Activated naive CD8-positive, alpha-beta T cell treated with anti-CD3 and anti-CD28 coated beads for 36 hours (primary cell): ENCODE measurements around the gene PGA4. TPM values are rescaled to one million over a fixed set of nuclear protein-coding genes. Genes with fewer than 3 reads are reported as not detected.
"Not testable (repeated sequence)": the region's sequence is repeated elsewhere in the genome, so short reads cannot be mapped to it uniquely, and the experiment has no call there.

Experiments used
- DNase-seq: peaks from one replicate; pipeline ENCODE4 v3.0.0; 2021
- H3K27ac Mint-ChIP-seq: one replicate; pipeline ENCODE4 v1.8.0; 2022; ENCODE audit warnings: mild to moderate bottlenecking, moderate library complexity, mixed read lengths
- H3K27me3 Mint-ChIP-seq: one replicate; pipeline ENCODE4 v1.8.0; 2022; ENCODE audit warnings: mild to moderate bottlenecking, mixed read lengths
- H3K36me3 Mint-ChIP-seq: one replicate; pipeline ENCODE4 v1.8.0; 2021; ENCODE audit warnings: mild to moderate bottlenecking, mixed read lengths
- H3K4me1 Mint-ChIP-seq: one replicate; pipeline ENCODE4 v1.8.0; 2021; ENCODE audit warnings: mixed read lengths
- H3K4me3 Mint-ChIP-seq: one replicate; pipeline ENCODE4 v1.8.0; 2022; ENCODE audit warnings: mild to moderate bottlenecking, moderate library complexity, mixed read lengths
- H3K9me3 Mint-ChIP-seq: one replicate; pipeline ENCODE4 v1.8.0; 2022; ENCODE audit warnings: mixed read lengths
- total RNA-seq, 2 experiments: library from RNA; stranded (reverse); gene quantifications; one replicate each; pipeline ENCODE4 v1.2.3, GENCODE V29; 2021

PGA4 gene
- total RNA-seq, 2 experiments from 2014 or later, result not detected

- not testable (repeated sequence) for H3K36me3 Mint-ChIP-seq, H3K4me3 Mint-ChIP-seq
Measured at GRCh38 chr11:61226457-61227137, 4.5 kb downstream of the PGA4 start.

GRCh38 chr11:61229458-61229857 is 7.3 kb downstream of the PGA4 start:
- not testable (repeated sequence) for H3K36me3 Mint-ChIP-seq, DNase-seq, H3K27ac Mint-ChIP-seq, H3K27me3 Mint-ChIP-seq, H3K4me3 Mint-ChIP-seq, H3K4me1 Mint-ChIP-seq, H3K9me3 Mint-ChIP-seq

More at GRCh38 chr11:61226457-61227137, 4.5 kb downstream of the PGA4 start:
- not testable (repeated sequence) for H3K27ac Mint-ChIP-seq, H3K4me1 Mint-ChIP-seq, H3K27me3 Mint-ChIP-seq, DNase-seq, H3K9me3 Mint-ChIP-seq

- H3K36me3 Mint-ChIP-seq, H3K9me3 Mint-ChIP-seq, DNase-seq, H3K4me3 Mint-ChIP-seq, H3K27ac Mint-ChIP-seq, H3K4me1 Mint-ChIP-seq, H3K27me3 Mint-ChIP-seq: not testable (repeated sequence)
Measured at GRCh38 chr11:61231033-61231432, 8.9 kb downstream of the PGA4 start.

- H3K9me3 Mint-ChIP-seq, H3K36me3 Mint-ChIP-seq, DNase-seq, H3K4me1 Mint-ChIP-seq, H3K4me3 Mint-ChIP-seq, H3K27ac Mint-ChIP-seq, H3K27me3 Mint-ChIP-seq: not testable (repeated sequence)
Measured at GRCh38 chr11:61231585-61231984, 9.4 kb downstream of the PGA4 start.

GRCh38 chr11:61232548-61233145 is 10.5 kb downstream of the PGA4 start:
- not testable (repeated sequence) for H3K36me3 Mint-ChIP-seq, H3K9me3 Mint-ChIP-seq, H3K4me3 Mint-ChIP-seq, H3K4me1 Mint-ChIP-seq, DNase-seq, H3K27me3 Mint-ChIP-seq, H3K27ac Mint-ChIP-seq

- not testable (repeated sequence) for H3K27me3 Mint-ChIP-seq, H3K36me3 Mint-ChIP-seq, H3K4me1 Mint-ChIP-seq, H3K9me3 Mint-ChIP-seq, H3K4me3 Mint-ChIP-seq, DNase-seq, H3K27ac Mint-ChIP-seq
Measured at GRCh38 chr11:61237130-61237529, 15.0 kb downstream of the PGA4 start.

- H3K36me3 Mint-ChIP-seq, H3K27ac Mint-ChIP-seq, H3K27me3 Mint-ChIP-seq, H3K4me1 Mint-ChIP-seq, H3K9me3 Mint-ChIP-seq, H3K4me3 Mint-ChIP-seq, DNase-seq: not testable (repeated sequence)
Measured at GRCh38 chr11:61240288-61240687, 18.1 kb downstream of the PGA4 start.

GRCh38 chr11:61240875-61241274 is 18.7 kb downstream of the PGA4 start, which contains the start of gene PGA5:
Gene PGA5, plus strand, starts transcription at chr11:61241175. Its CDS starts 52 bp downstream, at chr11:61241227.
- not testable (repeated sequence) for H3K36me3 Mint-ChIP-seq, H3K4me3 Mint-ChIP-seq, H3K27ac Mint-ChIP-seq, H3K9me3 Mint-ChIP-seq, H3K4me1 Mint-ChIP-seq, DNase-seq, H3K27me3 Mint-ChIP-seq

- not testable (repeated sequence) for H3K9me3 Mint-ChIP-seq, H3K36me3 Mint-ChIP-seq, H3K4me1 Mint-ChIP-seq, H3K27me3 Mint-ChIP-seq, H3K27ac Mint-ChIP-seq, DNase-seq, H3K4me3 Mint-ChIP-seq
Measured at GRCh38 chr11:61241526-61241925, 19.4 kb downstream of the PGA4 start.

- H3K4me1 Mint-ChIP-seq, H3K36me3 Mint-ChIP-seq: not testable (repeated sequence)
Measured at GRCh38 chr11:61245284-61245964, 23.3 kb downstream of the PGA4 start.

GRCh38 chr11:61248071-61248470 is 25.9 kb downstream of the PGA4 start:
- H3K27ac Mint-ChIP-seq, H3K9me3 Mint-ChIP-seq, H3K27me3 Mint-ChIP-seq, H3K36me3 Mint-ChIP-seq, H3K4me1 Mint-ChIP-seq, H3K4me3 Mint-ChIP-seq, DNase-seq: not testable (repeated sequence)

More at GRCh38 chr11:61245284-61245964, 23.3 kb downstream of the PGA4 start:
- DNase-seq, H3K4me3 Mint-ChIP-seq, H3K27me3 Mint-ChIP-seq, H3K9me3 Mint-ChIP-seq, H3K27ac Mint-ChIP-seq: not testable (repeated sequence)

GRCh38 chr11:61249201-61249600 is 27.1 kb downstream of the PGA4 start:
- peak overlapping the region; percentile 28 for H3K27ac Mint-ChIP-seq
- H3K4me3 Mint-ChIP-seq, DNase-seq: not testable (repeated sequence)

GRCh38 chr11:61250796-61251765 is 28.9 kb downstream of the PGA4 start:
- not testable (repeated sequence) for H3K4me1 Mint-ChIP-seq, H3K36me3 Mint-ChIP-seq, H3K4me3 Mint-ChIP-seq, H3K9me3 Mint-ChIP-seq, H3K27ac Mint-ChIP-seq, H3K27me3 Mint-ChIP-seq, DNase-seq

More at GRCh38 chr11:61249201-61249600, 27.1 kb downstream of the PGA4 start:
- not testable (repeated sequence) for H3K9me3 Mint-ChIP-seq, H3K27me3 Mint-ChIP-seq, H3K36me3 Mint-ChIP-seq, H3K4me1 Mint-ChIP-seq

GRCh38 chr11:61252332-61252731 is 30.2 kb downstream of the PGA4 start:
- not testable (repeated sequence) for H3K27me3 Mint-ChIP-seq, H3K36me3 Mint-ChIP-seq, DNase-seq, H3K27ac Mint-ChIP-seq, H3K4me3 Mint-ChIP-seq, H3K9me3 Mint-ChIP-seq, H3K4me1 Mint-ChIP-seq
